HG03442 (cell line): ENCODE data around the gene CHD3.
A peak's percentile ranks its signal among the peaks of the same experiment; 100 is the strongest.
"Not testable (repeated sequence)": the region's sequence is repeated elsewhere in the genome, so short reads cannot be mapped to it uniquely, and the experiment has no call there.

Experiments
- ATAC-seq: cut with Tn5 transposase; IDR thresholded peaks from one replicate; pipeline ENCODE4 v1.9.1; 2021; ENCODE audit warnings: mild to moderate bottlenecking, moderate library complexity; ENCODE audit not compliant: unreplicated experiment

CHD3 gene

DNA sequence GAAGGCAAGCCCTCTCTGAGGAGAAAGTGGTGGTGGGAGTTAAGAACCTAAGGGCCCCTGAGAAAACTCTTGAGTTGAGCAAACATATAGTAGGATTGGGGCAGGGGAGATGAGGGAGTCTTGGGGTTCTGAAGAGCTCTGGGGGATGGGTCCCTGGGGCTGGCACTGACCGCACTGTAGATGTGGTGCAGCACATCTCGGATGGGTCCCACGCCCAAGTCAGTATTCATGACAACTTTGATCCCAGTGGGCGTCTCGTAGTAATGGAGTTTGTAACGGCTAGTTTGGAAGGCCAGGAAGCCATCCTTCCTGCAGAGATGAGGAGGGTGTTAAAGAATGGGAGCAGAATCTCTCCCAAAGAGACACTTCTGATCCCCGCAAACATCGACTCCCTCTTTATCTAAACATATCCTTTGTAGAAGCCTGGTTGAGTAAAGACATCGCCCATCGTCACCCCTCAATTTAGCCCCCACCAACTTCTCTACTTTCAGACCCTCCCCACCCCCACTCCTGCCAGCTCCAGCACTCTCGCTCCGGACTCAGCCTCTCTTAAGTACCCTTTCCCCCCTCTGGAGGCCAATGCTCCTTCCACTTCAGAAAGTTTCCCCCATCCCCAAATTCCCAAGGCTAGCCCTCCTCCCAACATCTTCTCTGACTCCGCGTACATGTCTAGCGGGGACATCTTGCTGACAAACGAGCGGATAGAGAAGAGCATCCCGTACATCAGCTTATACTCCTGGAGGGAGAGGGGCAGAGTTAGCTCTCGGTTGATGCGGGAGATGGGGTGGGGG, 42.4 kb downstream of the CHD3 start:
- ATAC-seq = no peak

DNA sequence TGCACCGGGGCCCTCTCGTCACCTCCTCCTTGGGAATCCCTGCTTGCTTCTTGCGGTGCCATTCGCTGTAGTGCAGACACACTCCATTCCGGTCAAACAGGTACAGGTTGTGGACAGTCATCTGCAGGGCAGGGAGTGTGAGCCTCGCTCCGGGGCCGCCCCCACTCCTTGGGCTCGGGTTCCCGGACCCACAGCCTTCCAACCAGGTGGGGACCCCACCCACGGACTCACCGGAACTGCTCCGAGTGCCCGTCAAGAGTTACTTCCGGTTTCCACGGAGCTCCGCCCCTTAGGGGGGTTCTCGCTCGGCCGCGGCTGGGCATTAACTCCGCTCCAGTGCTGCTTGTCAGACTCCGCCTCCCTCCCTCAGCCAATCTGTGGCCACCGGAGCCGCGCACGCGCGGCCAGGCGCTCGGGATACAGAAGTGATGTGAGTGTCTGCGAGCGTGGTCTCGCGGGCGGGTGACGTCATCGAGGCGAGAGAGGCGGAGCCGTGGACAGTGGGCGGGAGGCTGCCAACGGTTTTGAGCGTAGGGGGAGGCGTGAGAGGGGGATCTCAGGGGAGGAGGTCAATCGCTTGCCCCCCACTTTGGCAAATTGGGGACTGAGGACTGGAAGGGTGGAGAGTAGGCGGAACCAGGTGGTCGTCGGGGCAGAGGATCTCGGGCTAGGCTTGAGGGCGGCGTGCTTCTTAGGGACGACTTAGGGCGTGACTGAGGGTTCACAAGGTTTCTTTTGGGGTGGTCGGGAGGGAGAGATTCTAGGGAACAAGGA, 43.3 kb downstream of the CHD3 start, which contains the start of the genes CNTROB and TRAPPC1:
TSS of gene CNTROB (plus strand) at position 498 of the 774 bp plus-strand sequence. CDS start 874 bp downstream, outside the sequence.
TSS of gene TRAPPC1 (minus strand) at position 238 of the 774 bp plus-strand sequence. CDS start at position 121, 117 bp downstream.
- ATAC-seq = peak; percentile 94

- ATAC-seq = no peak
These were observed 43.9 kb downstream of the CHD3 start for GRCh38 chr17:7932483-7932891.

- ATAC-seq = no peak
These were observed 44.4 kb downstream of the CHD3 start for GRCh38 chr17:7932949-7933348.

GRCh38 chr17:7935859-7936258, 47.3 kb downstream of the CHD3 start:
- ATAC-seq = no peak

GRCh38 chr17:7940034-7940433, 51.4 kb downstream of the CHD3 start:
- no peak for ATAC-seq

- no peak for ATAC-seq
These were observed 52.2 kb downstream of the CHD3 start for GRCh38 chr17:7940743-7941142.

GRCh38 chr17:7943291-7943690, 54.7 kb downstream of the CHD3 start:
- ATAC-seq = no peak

DNA sequence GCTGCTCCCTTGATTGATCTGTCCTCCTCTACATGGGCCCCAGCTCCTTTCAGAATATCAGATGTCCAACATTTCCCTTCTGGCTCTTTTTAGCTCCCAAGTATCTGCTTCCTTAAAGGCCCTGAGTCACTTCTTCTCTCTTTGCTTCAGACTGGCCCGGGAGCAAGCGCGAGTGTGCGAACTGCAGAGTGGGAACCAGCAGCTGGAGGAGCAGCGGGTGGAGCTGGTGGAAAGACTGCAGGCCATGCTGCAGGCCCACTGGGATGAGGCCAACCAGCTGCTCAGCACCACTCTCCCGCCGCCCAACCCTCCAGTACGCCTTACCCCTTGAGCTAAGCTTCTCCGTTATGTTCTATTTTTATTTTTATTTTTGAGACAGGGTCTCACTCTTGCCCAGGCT, 55.7 kb downstream of the CHD3 start:
- no peak for ATAC-seq

GRCh38 chr17:7945651-7946050, 57.1 kb downstream of the CHD3 start:
- no peak for ATAC-seq

DNA sequence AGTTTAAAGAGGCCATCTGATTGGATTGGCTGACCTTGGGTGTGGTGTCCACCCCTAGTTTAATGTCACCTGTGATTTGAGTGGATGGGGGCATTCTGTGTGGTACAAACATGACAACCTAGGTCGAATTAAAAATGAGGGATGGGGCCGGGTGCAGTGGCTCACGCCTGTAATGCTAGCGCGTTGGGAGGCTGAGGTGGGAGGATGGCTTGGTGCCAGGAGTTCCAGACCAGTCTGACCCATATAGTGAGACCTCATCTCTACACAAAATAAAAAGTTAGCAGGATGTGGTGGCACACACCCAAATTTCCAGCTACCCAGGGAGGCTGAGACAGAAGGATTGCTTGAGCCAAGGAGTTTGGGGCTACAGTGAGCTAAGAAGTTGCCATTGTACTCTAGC, 57.9 kb downstream of the CHD3 start:
- ATAC-seq = no peak

- no peak for ATAC-seq
These were observed 59.1 kb downstream of the CHD3 start for GRCh38 chr17:7947651-7948050.

DNA sequence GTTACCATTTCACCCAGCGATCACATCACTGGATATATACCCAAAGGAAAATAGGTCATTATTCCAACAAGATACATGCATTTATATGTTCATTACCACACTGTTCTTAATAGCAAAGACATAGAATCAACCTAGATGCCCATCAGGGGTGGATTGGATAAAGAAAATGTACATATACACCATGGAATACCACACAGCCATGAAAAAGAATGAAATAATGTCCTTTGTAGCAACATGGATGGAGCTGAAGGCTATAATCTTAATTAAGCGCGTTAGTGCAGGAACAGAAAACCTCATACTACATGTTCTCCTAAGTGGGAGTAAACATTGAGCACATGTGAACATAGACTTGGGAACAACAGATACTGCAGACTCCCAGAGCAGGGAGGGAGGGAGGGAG, 62.0 kb downstream of the CHD3 start:
- no peak for ATAC-seq

DNA sequence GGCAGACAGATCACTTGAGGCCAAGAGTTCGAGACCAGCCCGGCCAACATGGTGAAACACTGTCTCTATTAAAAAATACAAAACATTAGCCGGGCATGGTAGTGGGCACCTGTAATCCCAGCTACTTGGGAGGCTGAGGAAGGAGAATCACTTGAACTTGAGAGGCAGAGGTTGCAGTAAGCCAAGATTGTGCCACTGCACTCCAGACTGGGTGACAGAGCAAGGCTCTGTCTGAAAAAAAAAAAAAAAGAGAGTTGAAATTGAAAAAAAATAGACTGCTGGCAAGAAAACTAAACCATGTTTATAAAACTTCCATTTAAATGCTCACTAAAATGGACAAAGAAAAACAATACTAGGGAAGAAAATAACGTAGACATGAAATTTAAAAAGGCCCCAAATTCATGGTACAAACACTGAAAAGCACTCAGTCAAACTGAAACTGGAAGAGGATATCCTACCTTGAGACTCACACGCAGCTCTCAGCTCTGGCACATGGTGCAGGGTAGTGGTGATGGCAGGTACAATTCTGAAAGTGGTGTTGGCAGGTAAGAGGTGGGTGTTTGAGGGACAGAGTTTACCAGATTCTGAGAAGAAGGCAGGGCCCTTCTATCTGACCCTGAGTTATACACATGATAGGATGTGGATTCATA, 62.7 kb downstream of the CHD3 start:
- peak; percentile 63 for ATAC-seq

DNA sequence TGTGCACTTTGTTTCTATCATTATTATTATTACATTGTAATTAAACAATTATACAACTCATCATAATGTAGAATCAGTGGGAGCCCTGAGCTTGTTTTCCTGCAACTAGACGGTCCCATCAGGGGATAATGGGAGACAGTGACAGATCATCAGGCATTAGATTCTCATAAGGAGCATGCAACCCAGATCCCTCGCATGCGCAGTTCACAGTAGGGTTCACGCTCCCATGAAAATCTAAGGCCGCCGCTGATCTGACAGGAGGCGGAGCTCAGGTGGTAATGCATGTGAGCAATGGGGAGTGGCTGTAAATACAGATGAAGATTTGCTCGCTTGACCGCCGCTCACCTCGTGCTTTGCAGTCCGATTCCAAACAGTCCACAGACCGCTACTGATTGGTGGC, 64.7 kb downstream of the CHD3 start:
- not testable (repeated sequence) for ATAC-seq

DNA sequence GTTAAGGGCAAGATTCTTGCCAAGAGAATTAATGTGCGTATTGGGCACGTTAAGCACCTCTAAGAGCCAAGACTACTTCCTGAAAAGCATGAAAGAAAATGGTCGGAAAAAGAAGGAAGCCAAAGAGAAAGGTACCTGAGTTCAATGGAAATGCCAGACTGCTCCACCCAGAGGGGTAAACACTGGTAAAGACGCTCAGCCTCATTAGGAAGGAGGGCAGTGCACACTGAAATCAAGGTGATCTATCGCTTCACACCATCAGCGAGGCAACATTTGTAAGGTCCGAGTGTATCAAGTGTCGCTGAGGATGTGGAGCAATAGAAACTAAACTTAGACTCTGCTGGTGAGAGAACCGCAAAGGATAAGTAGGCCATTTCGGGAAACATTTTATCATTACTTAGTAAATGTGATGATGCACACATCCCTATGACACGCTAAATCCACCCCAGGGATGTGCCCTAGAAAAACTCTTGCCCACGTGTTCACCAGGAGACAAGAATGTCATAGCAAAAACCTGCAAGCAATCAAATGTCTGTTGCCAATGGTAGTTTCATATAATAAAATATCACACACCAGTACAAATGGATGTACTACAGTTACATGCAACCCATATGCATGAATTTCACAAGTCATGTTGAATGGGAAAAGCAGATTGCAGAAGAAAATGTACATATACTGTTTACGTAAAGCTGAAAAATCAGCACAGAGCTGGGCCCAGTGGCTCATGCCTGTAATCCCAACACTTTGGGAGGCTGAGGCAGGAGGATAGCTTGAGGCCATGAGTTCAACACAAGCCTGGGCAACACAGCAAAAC, 67.0 kb downstream of the CHD3 start:
- no peak for ATAC-seq

DNA sequence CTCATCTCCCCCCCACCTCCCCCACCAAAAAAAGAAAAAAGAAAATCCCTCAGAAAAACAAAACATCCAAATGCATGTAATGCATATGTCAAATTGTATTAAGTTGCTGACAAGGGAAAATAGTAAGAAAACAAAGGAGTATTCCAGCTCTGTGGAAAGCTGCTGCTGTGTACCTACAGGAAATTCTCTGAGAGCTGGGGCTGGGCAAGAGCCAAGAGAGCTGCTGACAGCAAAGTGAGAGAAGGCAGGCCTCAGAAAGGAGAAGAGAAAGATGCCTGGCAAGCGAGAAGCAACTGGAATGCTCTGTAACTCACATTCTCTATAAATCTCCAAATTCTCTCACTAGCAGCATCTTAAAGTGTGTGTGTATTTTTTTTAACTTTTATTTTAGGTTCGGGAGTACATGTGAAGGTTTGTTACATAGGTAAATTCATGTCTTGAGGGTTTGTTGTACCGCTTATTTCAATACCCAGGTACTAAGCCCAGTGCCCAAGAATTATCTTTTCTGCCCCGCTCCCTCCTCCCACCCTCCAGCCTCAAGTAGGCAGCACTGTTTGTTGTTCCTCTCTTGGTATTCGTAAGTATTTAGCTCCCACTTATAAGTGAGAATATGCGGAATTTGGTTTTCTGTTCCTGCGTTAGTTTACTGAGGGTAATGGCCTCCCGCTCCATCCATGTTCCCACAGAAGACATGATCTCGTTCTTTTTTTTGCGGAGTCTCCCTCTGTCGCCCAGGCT, 67.8 kb downstream of the CHD3 start:
- ATAC-seq = no peak

GRCh38 chr17:7959503-7960253, 71.1 kb downstream of the CHD3 start:
- no peak for ATAC-seq

DNA sequence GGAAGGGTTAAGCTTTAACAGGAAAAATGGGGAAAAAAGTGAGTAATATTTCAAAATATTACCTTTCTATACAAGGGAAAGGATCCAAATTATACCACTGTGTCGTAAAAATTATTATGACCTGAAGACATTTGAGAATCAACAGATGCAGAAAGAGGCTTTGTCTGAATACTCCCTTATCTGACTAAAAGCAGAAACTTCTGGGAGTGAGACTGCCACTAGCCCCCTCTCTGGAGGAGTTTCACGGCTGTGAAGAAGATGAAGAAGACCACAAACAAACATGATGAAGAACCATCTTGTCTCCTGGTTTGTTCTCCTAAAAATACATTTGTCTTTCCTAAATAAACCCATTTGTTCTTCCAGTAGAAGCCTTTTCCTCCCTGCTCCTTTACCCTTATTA, 72.8 kb downstream of the CHD3 start:
- ATAC-seq = no peak
